Psoas muscle (tissue), 8 donors: ENCODE data around the gene NSG1. TPM values are rescaled to one million over a fixed set of nuclear protein-coding genes. Genes with fewer than 3 reads are reported as not detected.

Source experiments
- ATAC-seq, 4 donors: fragments of 200-7000 bp; cut with Tn5 transposase; one replicate each; pipeline ENCODE4 v1.9.1; 2020; ENCODE audit warnings: moderate library complexity in 3 of 4, mild to moderate bottlenecking in 2 of 4
- DNase-seq, 2 donors: peaks; one replicate each; pipeline ENCODE4 v3.0.0-alpha.2; 2020
- H3K27ac ChIP-seq: fragments of 200-600 bp; one replicate; pipeline ENCODE4 v1.8.0; 2022
- H3K27me3 ChIP-seq, 3 donors: fragments of 200-600 bp in 1 of 3; one replicate each; pipeline versions ENCODE4 v1.6.1 to v1.8.0; 2013 to 2022; ENCODE audit warnings: low read length in 2 of 3, mild to moderate bottlenecking in 2 of 3, moderate library complexity in 1 of 3; ENCODE audit not compliant: insufficient read depth in 3 of 3
- H3K36me3 ChIP-seq, 2 donors: fragments of 200-600 bp in 1 of 2; one replicate each; pipeline versions ENCODE4 v1.6.1 to v1.8.0; 2013 to 2022; ENCODE audit warnings: low read depth in 1 of 2, mild to moderate bottlenecking in 1 of 2, moderate library complexity in 1 of 2; ENCODE audit not compliant: insufficient read depth in 1 of 2
- H3K4me1 ChIP-seq: fragments of 200-600 bp; one replicate; pipeline ENCODE4 v1.8.0; 2022
- H3K4me3 ChIP-seq: fragments of 200-600 bp; one replicate; pipeline ENCODE4 v1.8.0; 2022; ENCODE audit warnings: mild to moderate bottlenecking
- H3K9me3 ChIP-seq: fragments of 200-600 bp; one replicate; pipeline ENCODE4 v1.8.0; 2022
- CTCF ChIP-seq: fragments of 200-600 bp; IDR thresholded peaks from one replicate; pipeline ENCODE4 v1.8.0; 2022; ENCODE audit warnings: antibody characterized with exemption
- WGBS, 3 donors: extraction: QIAGEN DNeasy Blood & Tissue Kit; methylation state at CpG; one replicate each; pipeline versions ENCODE4 v1.1.6 to v1.1.7; 2013; 5-methylcytosine and 5-hydroxymethylcytosine counted together
- intact Hi-C, 2 donors: fragments of 100-400 bp; cut with DNase I; formaldehyde crosslinking; loops; one replicate each; pipeline versions ENCODE4 v1.11.0 to v1.14.2; 2022
- polyA plus RNA-seq, 3 donors: library from polyadenylated mRNA; stranded (reverse); fragments of 200-250 nt; gene quantifications; one replicate each; pipeline ENCODE4 v1.2.3, GENCODE V29; 2013
- total RNA-seq, 4 donors: library from RNA; stranded (reverse); fragmentation: NEBNext Ultra II Directional in 2 of 4; extraction: Animal tissue kit (Norgen Biotek cat#: 25700) in 2 of 4; gene quantifications; one replicate each; pipeline versions ENCODE4 v1.2.1 to v1.2.4, GENCODE V29; 2021 to 2023
- donor health status: healthy with polysubstance abuse.
- donor health status: DM: no; HTN: no; CAD: no; lungs with moderate emphysema.
- donor health status: Bipolar disorder and iron deficiency.
- donor health status: healthy.
- donor health status: DM: yes; HTN: yes; CAD: no.
- donor health status: DM: no; HTN: no; CAD: no.
- donor health status: DM: no; HTN: no; CAD: no.
- donor health status: DM: yes; HTN: yes; CAD: no.

NSG1 gene
- total and polyA plus RNA-seq, 7 donors, result 0.11 to 0.50 (median 0.28) TPM; not detected in 2

- Histone ChIP-seq H3K9me3 (no peaks in the 10 kb centered on the region), H3K4me3 (no peak overlapping the region), H3K27me3 (peaks cover 0 to 65% (median 35%) of the 10 kb centered on the region in 3 donors), H3K27ac (no peak overlapping the region), H3K4me1 (peaks cover 10% of the 10 kb centered on the region), H3K36me3 (no peaks in the 10 kb centered on the region)
- DNase-seq (peak in 1 of 2 donors; percentile 25), ATAC-seq (no peak)
- no peak for TF ChIP-seq CTCF
- intact Hi-C loops, result no loop called here
- WGBS, 3 donors, result 2 to 4% (median 2%) methylated on average over 32 to 38 of the region's 38 CpGs
Measured at GRCh38 chr4:4385729-4386295, 1.1 kb upstream of the NSG1 start.

GRCh38 chr4:4386296-4386735 is 586 bp upstream of the NSG1 start:
- no peak overlapping the region for H3K27ac ChIP-seq
- peaks cover 0 to 65% (median 35%) of the 10 kb centered on the region in 3 donors for H3K27me3 ChIP-seq
- intact Hi-C loops, result no loop called here
- TF ChIP-seq CTCF, result no peak
- DNase-seq, result peak in 1 of 2 donors; percentile 29
- no peaks in the 10 kb centered on the region for H3K9me3 ChIP-seq
- H3K4me3 ChIP-seq, result peak overlapping the region; percentile 60
- peaks cover 10% of the 10 kb centered on the region for H3K4me1 ChIP-seq
- WGBS, 3 donors, result 0 to 2% (median 1%) methylated on average over 30 to 36 of the region's 36 CpGs
- no peak for ATAC-seq
- no peaks in the 10 kb centered on the region for H3K36me3 ChIP-seq

- peaks cover 0 to 65% (median 35%) of the 10 kb centered on the region in 3 donors for H3K27me3 ChIP-seq
Measured at GRCh38 chr4:4387531-4388310, 819 bp downstream of the NSG1 start.

GRCh38 chr4:4388311-4388790 is 1.4 kb downstream of the NSG1 start:
- no peaks in the 10 kb centered on the region for H3K9me3 ChIP-seq
- 16 to 31% (median 26%) methylated on average over 8 of the region's 8 CpGs for WGBS, 3 donors
- H3K4me1 ChIP-seq, result peaks cover 10% of the 10 kb centered on the region
- no peak for TF ChIP-seq CTCF
- no peak overlapping the region for H3K27ac ChIP-seq
- no peak overlapping the region for H3K4me3 ChIP-seq
- H3K36me3 ChIP-seq, result no peaks in the 10 kb centered on the region
- H3K27me3 ChIP-seq, result peaks cover 0 to 65% (median 35%) of the 10 kb centered on the region in 3 donors
- intact Hi-C loops, result no loop called here
- DNase-seq (peak in 1 of 2 donors; percentile 6), ATAC-seq (no peak)

More at GRCh38 chr4:4387531-4388310, 819 bp downstream of the NSG1 start:
- intact Hi-C loops, result no loop called here
- H3K4me3 ChIP-seq, result peak overlapping the region; percentile 60
- TF ChIP-seq CTCF, result no peak
- no peak for ATAC-seq
- H3K9me3 ChIP-seq, result no peaks in the 10 kb centered on the region
- no peaks in the 10 kb centered on the region for H3K36me3 ChIP-seq
- peaks cover 10% of the 10 kb centered on the region for H3K4me1 ChIP-seq
- 2 to 4% (median 3%) methylated on average over 53 to 62 of the region's 62 CpGs for WGBS, 3 donors
- peak in 1 of 2 donors; percentile 34 for DNase-seq
- H3K27ac ChIP-seq, result no peak overlapping the region
